Gastroesophageal sphincter (tissue), 4 donors: ENCODE results near the gene MSH5. TPM values are rescaled to one million over a fixed set of nuclear protein-coding genes. Genes with fewer than 3 reads are reported as not detected.

Experiments
- ATAC-seq: fragments of 150-250 bp; one replicate; pipeline ENCODE4 v1.9.1; 2016; ENCODE audit warnings: mild to moderate bottlenecking, moderate library complexity
- H3K27ac ChIP-seq, 4 donors: fragments of 200-600 bp; sonication (generic) in 3 of 4; 1 replicate in 3 of 4; 2 replicates in 1 of 4; pipeline ENCODE4 v1.5.1; 2016 to 2019
- H3K27me3 ChIP-seq: fragments of 200-600 bp; sonication (generic); one replicate; pipeline ENCODE4 v1.5.1; 2019
- H3K36me3 ChIP-seq, 2 donors: fragments of 200-600 bp; sonication (generic); one replicate each; pipeline ENCODE4 v1.5.1; 2019; ENCODE audit warnings: control low read depth in 1 of 2
- H3K4me1 ChIP-seq, 3 donors: fragments of 200-600 bp; sonication (generic); 1 replicate in 2 of 3; 2 replicates in 1 of 3; pipeline ENCODE4 v1.5.1; 2016 to 2019; ENCODE audit warnings: control low read depth in 2 of 3
- H3K4me3 ChIP-seq, 2 donors: fragments of 200-600 bp; sonication (generic); one replicate each; pipeline ENCODE4 v1.5.1; 2019; ENCODE audit warnings: mild to moderate bottlenecking in 1 of 2, moderate library complexity in 1 of 2
- H3K9me3 ChIP-seq, 3 donors: fragments of 200-600 bp; sonication (generic); one replicate each; pipeline ENCODE4 v1.5.1; 2017 to 2019; ENCODE audit warnings: control low read depth in 2 of 3
- EP300 ChIP-seq: sonication (generic); formaldehyde crosslinking; IDR thresholded peaks from one replicate; pipeline ENCODE4 v1.6.1; 2017; ENCODE audit warnings: antibody characterized with exemption, mild to moderate bottlenecking
- POLR2A ChIP-seq, 2 donors: fragments of 450-650 bp; IDR thresholded peaks; one replicate each; pipeline ENCODE4 v1.6.1; 2017; ENCODE audit warnings: antibody characterized with exemption in 2 of 2, mild to moderate bottlenecking in 2 of 2, moderate library complexity in 1 of 2
- POLR2AphosphoS5 ChIP-seq: sonication (generic); formaldehyde crosslinking; IDR thresholded peaks from one replicate; pipeline ENCODE4 v1.6.1; 2017; ENCODE audit warnings: antibody characterized with exemption
- WGBS, 2 donors: methylation state at CpG; one replicate each; pipeline ENCODE4 v1.1.5; 2018; ENCODE audit warnings: low coverage in 1 of 2; 5-methylcytosine and 5-hydroxymethylcytosine counted together
- total RNA-seq, 4 donors: library from RNA; depleted of rRNA; stranded (reverse); fragments of >200 nt; gene quantifications; one replicate each; pipeline ENCODE4 v1.1.0, GENCODE V29; 2016
- TF ChIP-seq, protein P1 (sequence below), 4 experiments: fragments of 200-600 bp in 2 of 4; fragments of 450-650 bp in 2 of 4; sonication (generic) in 1 of 4; IDR thresholded peaks; one replicate each; pipeline ENCODE4 v1.5.1; 2017 to 2019; ENCODE audit warnings: antibody characterized with exemption in 4 of 4, mild to moderate bottlenecking in 2 of 4, moderate library complexity in 2 of 4

Gene MSH5
- total RNA-seq, 4 donors from 2014 or later: 1.9 to 12.7 (median 6.7) TPM

DNA sequence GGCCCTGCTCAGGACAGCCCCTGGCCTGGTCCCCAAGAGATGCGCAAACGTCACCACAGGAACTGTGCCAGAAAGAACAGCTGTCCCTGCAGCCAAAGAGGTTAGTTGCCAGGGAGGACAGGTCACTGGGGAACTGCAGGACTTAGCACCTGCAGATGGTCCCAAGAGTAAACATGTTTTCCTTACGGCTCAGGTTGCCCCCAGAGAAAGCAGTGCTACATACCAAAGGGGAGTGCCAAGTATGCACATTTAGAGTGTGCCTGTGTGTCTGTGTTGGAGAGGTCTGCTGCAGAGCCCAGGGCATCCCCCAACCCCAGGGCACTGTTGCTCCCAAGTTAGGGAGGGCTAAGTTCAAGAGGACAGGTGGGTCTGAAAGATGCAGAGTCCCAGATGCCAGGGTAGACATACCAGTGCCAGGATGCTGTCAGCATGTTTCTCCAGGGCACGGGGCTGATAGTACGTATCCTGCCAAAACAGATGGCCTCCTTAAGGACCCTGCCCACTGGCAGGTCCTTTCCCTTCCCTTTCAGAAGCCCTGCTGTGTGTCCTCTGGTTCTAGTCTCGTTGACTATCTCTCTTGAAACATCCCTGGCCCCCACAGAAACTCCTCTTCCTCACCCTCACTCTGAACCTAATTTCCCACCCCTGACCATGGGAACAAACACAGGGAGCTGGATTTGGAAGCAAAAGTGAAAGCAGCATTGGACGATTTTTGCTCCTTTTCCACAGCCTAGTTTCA, 38.0 kb upstream of the MSH5 start:
- Histone ChIP-seq H3K27ac (peak overlapping the region; percentile 87 to 97 (median 94)), H3K36me3 (peaks cover 0 to 36% of the 10 kb centered on the region in 2 donors), H3K9me3 (no peaks in the 10 kb centered on the region), H3K27me3 (no peaks in the 10 kb centered on the region), H3K4me1 (peaks cover 6 to 37% (median 19%) of the 10 kb centered on the region in 3 donors), H3K4me3 (peak overlapping the region; percentile 58 to 98)
- TF ChIP-seq, protein P1, sequence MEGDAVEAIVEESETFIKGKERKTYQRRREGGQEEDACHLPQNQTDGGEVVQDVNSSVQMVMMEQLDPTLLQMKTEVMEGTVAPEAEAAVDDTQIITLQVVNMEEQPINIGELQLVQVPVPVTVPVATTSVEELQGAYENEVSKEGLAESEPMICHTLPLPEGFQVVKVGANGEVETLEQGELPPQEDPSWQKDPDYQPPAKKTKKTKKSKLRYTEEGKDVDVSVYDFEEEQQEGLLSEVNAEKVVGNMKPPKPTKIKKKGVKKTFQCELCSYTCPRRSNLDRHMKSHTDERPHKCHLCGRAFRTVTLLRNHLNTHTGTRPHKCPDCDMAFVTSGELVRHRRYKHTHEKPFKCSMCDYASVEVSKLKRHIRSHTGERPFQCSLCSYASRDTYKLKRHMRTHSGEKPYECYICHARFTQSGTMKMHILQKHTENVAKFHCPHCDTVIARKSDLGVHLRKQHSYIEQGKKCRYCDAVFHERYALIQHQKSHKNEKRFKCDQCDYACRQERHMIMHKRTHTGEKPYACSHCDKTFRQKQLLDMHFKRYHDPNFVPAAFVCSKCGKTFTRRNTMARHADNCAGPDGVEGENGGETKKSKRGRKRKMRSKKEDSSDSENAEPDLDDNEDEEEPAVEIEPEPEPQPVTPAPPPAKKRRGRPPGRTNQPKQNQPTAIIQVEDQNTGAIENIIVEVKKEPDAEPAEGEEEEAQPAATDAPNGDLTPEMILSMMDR (IDR thresholded peaks at IDR 0.05): no peak
- no peak for TF ChIP-seq POLR2AphosphoS5
- no peak for TF ChIP-seq POLR2A (IDR thresholded peaks at IDR 0.05)
- no peak for TF ChIP-seq EP300
- no peak for ATAC-seq
- 5 to 11% methylated on average over 4 to 5 of the region's 7 CpGs for WGBS, 2 donors

DNA sequence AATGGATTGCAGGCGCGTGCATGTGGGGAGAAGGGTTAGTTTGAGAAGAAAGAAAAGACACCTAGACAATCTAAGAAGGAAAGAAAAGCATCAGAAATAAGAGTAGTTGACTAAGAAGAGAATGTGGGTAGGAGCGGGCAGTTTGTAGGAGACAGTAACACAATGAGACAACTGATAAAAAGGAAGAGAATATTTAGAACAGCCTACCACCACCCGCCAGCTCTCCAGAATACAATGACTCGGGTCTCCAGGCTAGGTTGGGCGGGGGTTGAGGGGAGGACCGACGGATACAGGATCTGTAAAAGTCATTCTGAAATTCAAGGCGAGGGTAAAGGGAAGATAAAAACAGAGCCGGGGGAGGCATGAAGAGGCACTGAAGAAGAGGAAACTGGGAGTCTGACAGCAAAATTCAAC, 37.4 kb upstream of the MSH5 start:
- ATAC-seq: no peak
- H3K27ac ChIP-seq: peak overlapping the region; percentile 87 to 97 (median 94)
- 1 to 3% methylated on average over 6 to 8 of the region's 10 CpGs for WGBS, 2 donors
- no peaks in the 10 kb centered on the region for H3K27me3 ChIP-seq
- no peaks in the 10 kb centered on the region for H3K9me3 ChIP-seq
- H3K36me3 ChIP-seq: peaks cover 0 to 30% of the 10 kb centered on the region in 2 donors
- H3K4me1 ChIP-seq: peaks cover 6 to 37% (median 19%) of the 10 kb centered on the region in 3 donors
- TF ChIP-seq POLR2AphosphoS5 (no peak), POLR2A (IDR thresholded peaks at IDR 0.05) (no peak), EP300 (no peak)
- TF ChIP-seq, protein P1 (IDR thresholded peaks at IDR 0.05): no peak
- peak overlapping the region; percentile 58 to 98 for H3K4me3 ChIP-seq

DNA sequence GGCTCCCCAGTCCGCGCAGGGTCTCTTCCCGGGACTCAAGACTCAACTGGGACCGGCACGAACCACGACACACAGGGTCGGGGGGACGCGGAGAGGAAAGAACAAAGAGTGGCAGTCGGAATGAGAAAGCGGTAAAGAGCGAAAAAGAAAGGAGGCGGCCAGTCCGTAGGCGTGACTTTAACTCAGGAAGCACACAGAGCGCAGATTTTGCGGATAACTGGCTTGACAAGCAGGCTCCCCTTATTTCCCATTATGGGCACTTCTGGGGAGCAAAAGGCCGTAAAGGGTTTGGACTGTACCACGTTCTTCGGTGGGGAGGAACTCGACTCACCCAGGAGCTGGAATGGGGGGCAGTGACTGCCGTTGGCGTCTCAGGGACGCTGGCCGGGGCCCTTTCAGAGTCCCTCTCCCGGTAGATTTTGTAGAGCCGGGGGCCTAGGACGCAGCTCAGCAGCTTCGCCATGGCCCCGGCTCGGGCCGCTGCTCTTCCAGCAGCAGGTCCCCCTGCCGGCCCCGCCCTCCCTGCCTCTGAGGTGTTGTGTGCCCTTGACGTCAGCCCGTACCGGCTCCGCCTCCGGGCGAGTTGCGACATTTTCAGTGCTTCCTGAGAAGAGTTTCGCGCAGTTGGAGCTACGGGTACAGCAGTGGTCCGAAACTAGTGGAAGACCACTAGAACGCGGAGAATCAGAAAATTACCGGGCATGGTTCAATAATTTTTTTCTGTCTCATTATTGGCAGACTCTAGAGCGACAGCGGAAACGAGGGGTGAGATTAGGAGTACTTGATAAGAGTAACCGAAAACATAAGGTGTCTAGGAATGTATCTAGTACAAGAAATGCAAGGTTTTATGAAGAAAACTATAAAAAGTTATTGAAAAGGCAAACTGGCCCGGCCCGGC, 36.7 kb upstream of the MSH5 start, which contains the start of gene ABHD16A:
Gene ABHD16A, minus strand, starts transcription at position 506 of the 898 bp plus-strand sequence. Its CDS starts 43 bp downstream, at position 463.
- Histone ChIP-seq H3K27ac (peak within 1 kb of the TSS; percentile 87 to 97 (median 94)), H3K4me3 (peak within 1 kb of the TSS; percentile 58 to 98), H3K9me3 (no peaks in the 10 kb centered on the region), H3K27me3 (no peaks in the 10 kb centered on the region), H3K36me3 (peaks cover 0 to 25% of the 10 kb centered on the region in 2 donors), H3K4me1 (peaks cover 6 to 37% (median 19%) of the 10 kb centered on the region in 3 donors)
- WGBS, 2 donors: 2 to 3% methylated on average over 23 to 26 of the region's 54 CpGs
- TF ChIP-seq POLR2A (IDR thresholded peaks at IDR 0.05) (peak; percentile 93 to 97), POLR2AphosphoS5 (peak; percentile 97), EP300 (no peak)
- TF ChIP-seq, protein P1 (IDR thresholded peaks at IDR 0.05): peak in 3 of 4 experiments; percentile 14 to 40 (median 31)
- ATAC-seq: peak; percentile 98

DNA sequence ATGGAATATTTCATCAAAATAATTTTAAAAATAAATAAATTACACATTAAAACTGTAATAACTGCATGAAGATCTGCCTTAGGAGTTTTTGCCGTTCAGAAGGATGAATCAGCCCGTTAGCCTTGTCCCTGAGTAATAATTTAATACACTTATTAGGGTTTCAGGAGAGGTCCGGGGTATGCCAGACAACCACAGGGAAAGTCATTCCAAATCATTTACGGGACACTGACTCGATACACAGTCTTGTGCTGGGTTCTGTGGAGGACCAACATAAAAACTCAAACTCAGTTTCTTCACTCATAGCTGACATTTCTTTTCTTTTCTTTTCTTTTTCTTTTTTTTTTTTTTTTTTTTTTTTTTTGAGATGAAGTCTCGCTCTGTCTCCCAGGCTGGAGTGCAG, 33.9 kb upstream of the MSH5 start:
- H3K4me1 ChIP-seq: peaks cover 6 to 22% (median 16%) of the 10 kb centered on the region in 3 donors
- ATAC-seq: no peak
- no peak overlapping the region for H3K27ac ChIP-seq
- no peak for TF ChIP-seq EP300
- TF ChIP-seq POLR2A (IDR thresholded peaks at IDR 0.05): no peak
- TF ChIP-seq POLR2AphosphoS5: no peak
- TF ChIP-seq, protein P1 (IDR thresholded peaks at IDR 0.05): no peak
- no peak overlapping the region for H3K4me3 ChIP-seq
- H3K9me3 ChIP-seq: no peaks in the 10 kb centered on the region
- WGBS, 2 donors: 82 to 96% methylated on average over 3 to 5 of the region's 6 CpGs
- H3K27me3 ChIP-seq: peaks cover 8% of the 10 kb centered on the region
- H3K36me3 ChIP-seq: no peaks in the 10 kb centered on the region
